Fibroblast of villous mesenchyme (primary cell): ENCODE results near the gene SPRYD3. TPM values are rescaled to one million over a fixed set of nuclear protein-coding genes. Genes with fewer than 3 reads are reported as not detected.
A peak's percentile ranks its signal among the peaks of the same experiment; 100 is the strongest.

Experiments
- DNase-seq: peaks from one replicate; pipeline ENCODE4 v3.0.0-alpha.2; 2010; ENCODE audit warnings: low read depth
- H3K4me3 ChIP-seq: 2 replicates; pipeline ENCODE4 v1.5.1; 2011; ENCODE audit warnings: low read depth, mild to moderate bottlenecking, low read length
- CTCF ChIP-seq: IDR thresholded peaks from 2 replicates; pipeline ENCODE4 v1.5.1; 2012; ENCODE audit warnings: low read depth, mild to moderate bottlenecking, low read length; ENCODE audit not compliant: insufficient read depth
- total RNA-seq: library from RNA; depleted of rRNA; stranded (reverse); fragments of >200 nt; gene quantifications from 2 replicates; pipeline ENCODE4 v1.2.3, GENCODE V29; 2012

SPRYD3 gene
- total RNA-seq, 1 donor, result 19.4 TPM

- no peak for TF ChIP-seq CTCF
- peak; percentile 86 for DNase-seq
- H3K4me3 ChIP-seq, result peak overlapping the region; percentile 89
Observed at GRCh38 chr12:53052419-53053217, 26.6 kb downstream of the SPRYD3 start.

GRCh38 chr12:53051881-53052412 is 27.2 kb downstream of the SPRYD3 start:
- peak overlapping the region; percentile 89 for H3K4me3 ChIP-seq
- no peak for TF ChIP-seq CTCF
- DNase-seq, result no peak

- peak; percentile 91 for DNase-seq
- H3K4me3 ChIP-seq, result peak overlapping the region; percentile 89
- TF ChIP-seq CTCF, result peak; percentile 40
Observed at GRCh38 chr12:53051058-53051880, 27.9 kb downstream of the SPRYD3 start.

- no peak for TF ChIP-seq CTCF
- peak overlapping the region; percentile 89 for H3K4me3 ChIP-seq
- DNase-seq, result no peak
Observed at GRCh38 chr12:53050426-53051057, 28.6 kb downstream of the SPRYD3 start.

GRCh38 chr12:53049571-53050318 is 29.4 kb downstream of the SPRYD3 start, which contains the start of gene TNS2:
Gene TNS2 (plus strand): TSS chr12:53050065. CDS start chr12:53050186, 121 bp downstream.
- H3K4me3 ChIP-seq, result peak within 1 kb of the TSS; percentile 89
- no peak for TF ChIP-seq CTCF
- DNase-seq, result peak; percentile 75
